Fibroblast of pulmonary artery (primary cell): Measurements from ENCODE around the gene SAMD8.
A peak's percentile ranks its signal among the peaks of the same experiment; 100 is the strongest.
"Not testable (repeated sequence)": the region's sequence is repeated elsewhere in the genome, so short reads cannot be mapped to it uniquely, and the experiment has no call there.

ENCODE experiments used
- DNase-seq: peaks from one replicate; pipeline ENCODE4 v3.0.0-alpha.2; 2010; ENCODE audit warnings: low read depth
- H3K4me3 ChIP-seq: replicated peaks from 2 replicates; pipeline ENCODE4 v1.5.1; 2011; ENCODE audit warnings: low read depth, mild to moderate bottlenecking, control low read depth, low read length, moderate library complexity
- TF ChIP-seq, protein P1 (sequence below): IDR thresholded peaks from 2 replicates; pipeline ENCODE4 v1.5.1; 2011; ENCODE audit warnings: mild to moderate bottlenecking, control low read depth, low read length, inconsistent platforms; ENCODE audit errors: missing control alignments

Gene SAMD8

DNA sequence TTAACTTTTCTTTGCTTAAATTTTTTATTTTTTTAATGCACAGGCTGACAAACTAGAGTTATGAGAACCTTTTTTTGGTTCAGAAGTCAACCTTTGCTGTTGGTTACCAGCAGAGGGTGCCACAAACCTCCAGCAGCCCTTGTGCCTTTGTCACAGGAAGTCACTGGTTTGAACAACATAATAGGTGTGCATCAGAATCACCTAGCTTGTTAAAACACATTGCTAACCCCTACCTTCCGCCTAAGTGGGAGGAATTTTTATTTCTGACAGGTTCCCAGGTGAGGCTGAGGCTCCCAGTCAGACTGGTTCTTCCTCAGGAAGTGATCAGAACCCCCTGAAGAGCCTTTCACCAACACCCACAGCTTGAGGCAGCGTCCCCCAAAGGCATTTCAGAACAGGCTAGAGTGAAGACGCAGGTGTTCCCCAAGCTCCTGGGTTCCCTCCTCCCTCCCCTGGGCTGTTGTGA, 76.5 kb downstream of the SAMD8 start:
- peak; percentile 79 for DNase-seq
- H3K4me3 ChIP-seq = no peak overlapping the region
- TF ChIP-seq, protein P1, sequence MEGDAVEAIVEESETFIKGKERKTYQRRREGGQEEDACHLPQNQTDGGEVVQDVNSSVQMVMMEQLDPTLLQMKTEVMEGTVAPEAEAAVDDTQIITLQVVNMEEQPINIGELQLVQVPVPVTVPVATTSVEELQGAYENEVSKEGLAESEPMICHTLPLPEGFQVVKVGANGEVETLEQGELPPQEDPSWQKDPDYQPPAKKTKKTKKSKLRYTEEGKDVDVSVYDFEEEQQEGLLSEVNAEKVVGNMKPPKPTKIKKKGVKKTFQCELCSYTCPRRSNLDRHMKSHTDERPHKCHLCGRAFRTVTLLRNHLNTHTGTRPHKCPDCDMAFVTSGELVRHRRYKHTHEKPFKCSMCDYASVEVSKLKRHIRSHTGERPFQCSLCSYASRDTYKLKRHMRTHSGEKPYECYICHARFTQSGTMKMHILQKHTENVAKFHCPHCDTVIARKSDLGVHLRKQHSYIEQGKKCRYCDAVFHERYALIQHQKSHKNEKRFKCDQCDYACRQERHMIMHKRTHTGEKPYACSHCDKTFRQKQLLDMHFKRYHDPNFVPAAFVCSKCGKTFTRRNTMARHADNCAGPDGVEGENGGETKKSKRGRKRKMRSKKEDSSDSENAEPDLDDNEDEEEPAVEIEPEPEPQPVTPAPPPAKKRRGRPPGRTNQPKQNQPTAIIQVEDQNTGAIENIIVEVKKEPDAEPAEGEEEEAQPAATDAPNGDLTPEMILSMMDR = peak; percentile 86

DNA sequence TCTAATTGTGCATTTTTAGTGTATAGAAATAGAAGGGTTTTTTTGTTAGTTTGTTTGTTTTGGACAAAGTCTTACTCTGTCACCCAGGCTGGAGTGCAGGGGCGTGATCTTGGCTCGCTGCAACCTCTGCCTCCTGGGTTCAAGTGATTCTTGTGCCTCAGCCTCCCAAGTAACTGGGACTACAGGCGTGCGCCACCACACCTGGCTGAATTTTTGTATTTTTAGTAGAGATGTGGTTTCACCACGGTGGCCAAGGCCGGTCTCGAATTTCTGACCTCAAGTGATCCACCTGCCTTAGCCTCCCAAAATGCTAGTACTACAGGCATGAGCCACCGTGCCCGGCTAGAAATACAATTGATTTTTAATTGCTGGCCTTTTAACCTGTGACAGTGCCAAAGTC, 77.1 kb downstream of the SAMD8 start:
- not testable (repeated sequence) for H3K4me3 ChIP-seq, DNase-seq

DNA sequence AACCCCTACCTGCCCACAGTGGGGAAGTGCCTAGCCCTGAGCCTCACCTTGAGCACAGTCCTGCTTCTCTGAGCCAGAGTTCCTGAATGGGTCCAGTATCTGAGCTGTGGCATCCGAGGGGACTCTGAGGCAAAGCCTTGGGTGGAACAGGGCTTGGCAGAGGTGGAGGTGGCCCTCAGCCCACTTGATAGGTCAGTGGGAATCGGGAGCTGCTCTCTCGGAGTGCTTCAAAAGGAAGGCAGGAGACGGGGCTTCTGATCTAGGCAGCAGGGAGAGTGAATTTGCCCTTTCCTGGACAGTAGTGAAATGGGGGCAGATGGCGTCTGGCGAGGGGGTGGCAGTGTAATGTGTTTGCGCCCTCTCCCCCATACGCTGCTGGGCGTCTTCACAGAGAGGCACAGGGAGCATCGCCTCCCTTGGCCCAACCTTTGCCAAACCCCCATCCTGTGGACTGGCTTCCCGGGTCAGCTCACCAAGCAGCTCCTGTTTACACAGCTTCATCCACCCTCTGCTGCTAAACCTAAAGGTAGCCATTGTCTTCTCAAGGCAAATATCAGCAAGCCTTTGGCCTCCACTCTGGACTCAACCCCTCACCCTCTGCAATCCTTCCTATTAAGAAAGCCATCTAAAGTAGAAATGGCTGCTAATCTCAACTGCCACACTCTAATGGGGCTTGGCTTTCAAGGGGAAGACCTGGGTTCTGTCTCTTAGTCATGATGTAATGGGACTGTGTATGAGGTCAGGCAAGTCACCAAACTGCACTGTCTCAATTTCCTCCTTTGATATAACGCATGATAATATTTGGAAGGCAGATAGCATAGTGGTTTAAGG, 78.0 kb downstream of the SAMD8 start:
- H3K4me3 ChIP-seq = no peak overlapping the region
- no peak for DNase-seq

GRCh38 chr10:75191821-75192568, 80.5 kb downstream of the SAMD8 start:
- H3K4me3 ChIP-seq = peak overlapping the region; percentile 17
- DNase-seq = peak; percentile 96
- TF ChIP-seq, protein P1 = peak; percentile 30

More for the DNA sequence above, 78.0 kb downstream of the SAMD8 start:
- TF ChIP-seq, protein P1 = no peak

GRCh38 chr10:75194625-75195024, 83.2 kb downstream of the SAMD8 start:
- H3K4me3 ChIP-seq, DNase-seq: not testable (repeated sequence)

- peak; percentile 41 for DNase-seq
- no peak overlapping the region for H3K4me3 ChIP-seq
- TF ChIP-seq, protein P1 = no peak
These were observed 83.7 kb downstream of the SAMD8 start for GRCh38 chr10:75195035-75195763.

DNA sequence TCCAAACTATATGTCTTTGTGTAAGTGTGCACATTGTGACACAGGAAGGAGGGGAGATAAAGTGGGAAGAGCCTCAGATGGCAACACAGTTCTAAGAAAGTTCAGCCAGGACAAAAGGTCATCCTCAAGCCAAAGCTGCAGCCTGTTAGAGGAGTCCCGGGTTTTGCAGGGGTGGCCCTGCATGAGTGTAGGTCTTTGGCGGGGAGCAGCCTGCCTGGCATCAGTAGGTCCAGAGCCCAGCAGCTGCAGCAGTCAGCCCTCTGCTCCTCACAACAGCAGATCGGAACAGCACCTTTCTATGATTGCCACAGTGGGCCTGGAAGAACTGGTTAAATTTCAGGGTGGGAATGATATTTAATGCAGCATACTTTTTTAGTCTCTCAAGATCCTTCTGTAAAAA, 85.6 kb downstream of the SAMD8 start:
- DNase-seq = no peak
- no peak overlapping the region for H3K4me3 ChIP-seq
- TF ChIP-seq, protein P1 = no peak
